Sigmoid colon (tissue), 4 donors: Measurements from ENCODE around the gene FAM53A.

Source experiments
- EP300 ChIP-seq, 4 donors: sonication (generic); formaldehyde crosslinking; IDR thresholded peaks; one replicate each; pipeline ENCODE4 v1.6.1; 2017; ENCODE audit warnings: antibody characterized with exemption in 4 of 4
- POLR2A ChIP-seq, 2 donors: fragments of 450-650 bp; IDR thresholded peaks; one replicate each; pipeline ENCODE4 v1.6.1; 2016; ENCODE audit warnings: antibody characterized with exemption in 2 of 2, mild to moderate bottlenecking in 2 of 2, moderate library complexity in 2 of 2
- POLR2AphosphoS5 ChIP-seq, 4 donors: sonication (generic); formaldehyde crosslinking; IDR thresholded peaks; one replicate each; pipeline ENCODE4 v1.6.1; 2017; ENCODE audit warnings: antibody characterized with exemption in 4 of 4
- TF ChIP-seq, protein P1 (sequence below), 4 experiments: fragments of 450-650 bp in 3 of 4; fragments of 200-600 bp in 1 of 4; IDR thresholded peaks; one replicate each; pipeline ENCODE4 v1.5.1; 2016 to 2019; ENCODE audit warnings: antibody characterized with exemption in 4 of 4, mild to moderate bottlenecking in 3 of 4, moderate library complexity in 2 of 4

DNA sequence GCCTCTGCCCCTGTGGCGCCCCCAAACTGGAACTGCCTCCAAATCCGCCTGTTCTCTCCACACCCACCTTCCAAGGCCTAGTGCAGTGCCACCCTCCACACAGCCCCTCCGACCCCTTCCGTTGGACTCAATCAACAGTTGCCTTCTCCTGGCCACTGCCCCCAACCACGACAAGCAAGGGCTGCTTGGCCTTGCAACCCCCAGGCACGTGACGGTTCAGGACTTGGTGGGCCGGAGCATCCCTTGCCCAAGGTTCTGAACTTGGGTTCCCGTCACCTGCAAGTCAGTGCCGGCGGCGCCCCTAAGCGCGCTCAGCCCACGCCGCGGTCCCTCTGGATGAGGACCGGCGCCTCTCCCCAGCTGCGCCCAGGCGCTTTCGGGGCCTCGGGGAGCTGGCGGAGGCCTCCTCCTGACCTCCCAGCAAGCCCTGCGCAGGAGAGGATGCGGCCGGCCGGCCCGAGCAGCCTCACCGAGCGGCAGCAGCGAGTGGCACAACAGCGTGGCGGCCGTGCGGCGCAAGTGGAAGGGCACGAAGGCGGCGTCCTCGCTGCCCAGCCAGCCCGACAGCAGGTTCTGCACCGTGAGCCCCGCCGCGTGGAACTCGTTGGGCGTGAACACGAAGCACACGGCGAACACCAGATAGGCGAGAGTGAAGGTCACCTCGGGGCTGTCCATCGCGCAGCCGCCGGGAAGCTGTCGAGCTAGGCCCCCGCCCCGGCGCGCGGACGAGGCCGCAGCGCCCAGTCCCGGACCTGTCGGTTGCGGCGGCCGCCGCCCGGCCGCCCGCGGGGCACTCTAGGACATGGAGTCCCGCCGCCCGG lies 36.3 kb upstream of the FAM53A start:
- TF ChIP-seq, protein P1, sequence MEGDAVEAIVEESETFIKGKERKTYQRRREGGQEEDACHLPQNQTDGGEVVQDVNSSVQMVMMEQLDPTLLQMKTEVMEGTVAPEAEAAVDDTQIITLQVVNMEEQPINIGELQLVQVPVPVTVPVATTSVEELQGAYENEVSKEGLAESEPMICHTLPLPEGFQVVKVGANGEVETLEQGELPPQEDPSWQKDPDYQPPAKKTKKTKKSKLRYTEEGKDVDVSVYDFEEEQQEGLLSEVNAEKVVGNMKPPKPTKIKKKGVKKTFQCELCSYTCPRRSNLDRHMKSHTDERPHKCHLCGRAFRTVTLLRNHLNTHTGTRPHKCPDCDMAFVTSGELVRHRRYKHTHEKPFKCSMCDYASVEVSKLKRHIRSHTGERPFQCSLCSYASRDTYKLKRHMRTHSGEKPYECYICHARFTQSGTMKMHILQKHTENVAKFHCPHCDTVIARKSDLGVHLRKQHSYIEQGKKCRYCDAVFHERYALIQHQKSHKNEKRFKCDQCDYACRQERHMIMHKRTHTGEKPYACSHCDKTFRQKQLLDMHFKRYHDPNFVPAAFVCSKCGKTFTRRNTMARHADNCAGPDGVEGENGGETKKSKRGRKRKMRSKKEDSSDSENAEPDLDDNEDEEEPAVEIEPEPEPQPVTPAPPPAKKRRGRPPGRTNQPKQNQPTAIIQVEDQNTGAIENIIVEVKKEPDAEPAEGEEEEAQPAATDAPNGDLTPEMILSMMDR (IDR thresholded peaks at IDR 0.05) = no peak
- no peak for TF ChIP-seq POLR2A (IDR thresholded peaks at IDR 0.05)
- TF ChIP-seq EP300 (IDR thresholded peaks at IDR 0.05) = no peak
- TF ChIP-seq POLR2AphosphoS5 (IDR thresholded peaks at IDR 0.05) = peak in 3 of 4 donors; percentile 25 to 69 (median 61)
